Measurements from ENCODE around the gene TRAM2.

Gene TRAM2

DNA sequence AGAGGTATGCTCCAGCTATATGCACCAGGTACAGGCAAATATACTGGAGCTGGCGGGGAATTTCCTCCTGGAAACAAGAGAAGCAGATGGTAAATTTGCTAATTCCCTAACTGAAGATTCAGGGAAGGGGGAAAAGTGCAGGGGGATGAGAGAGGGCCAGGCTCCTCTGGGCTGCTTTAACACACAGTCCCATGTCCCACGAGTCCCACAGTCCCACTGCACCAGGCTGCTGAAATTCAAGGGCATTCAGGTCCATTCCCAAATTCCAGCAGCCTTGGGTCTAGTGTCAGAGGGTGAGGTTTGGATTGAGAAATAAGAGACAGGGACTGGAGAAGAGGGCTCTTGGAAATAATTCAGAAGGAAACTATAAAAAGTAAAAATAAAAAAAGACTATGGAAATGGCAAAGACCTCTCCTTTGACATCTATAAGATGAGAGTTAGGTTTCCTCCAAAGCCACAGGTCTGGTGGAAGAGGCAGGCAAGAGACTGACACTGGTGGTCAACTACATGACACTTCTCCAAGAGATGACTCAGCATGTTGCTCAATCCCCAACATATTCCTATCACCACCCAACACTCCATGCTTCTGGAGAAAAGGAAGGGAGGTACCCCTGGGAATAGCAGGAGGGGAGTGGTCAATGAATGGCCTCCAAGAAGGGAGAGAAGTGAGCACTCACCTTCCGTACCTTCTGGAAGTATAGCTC is 69.2 kb downstream of the TRAM2 start:
- ATAC-seq: no peak

DNA sequence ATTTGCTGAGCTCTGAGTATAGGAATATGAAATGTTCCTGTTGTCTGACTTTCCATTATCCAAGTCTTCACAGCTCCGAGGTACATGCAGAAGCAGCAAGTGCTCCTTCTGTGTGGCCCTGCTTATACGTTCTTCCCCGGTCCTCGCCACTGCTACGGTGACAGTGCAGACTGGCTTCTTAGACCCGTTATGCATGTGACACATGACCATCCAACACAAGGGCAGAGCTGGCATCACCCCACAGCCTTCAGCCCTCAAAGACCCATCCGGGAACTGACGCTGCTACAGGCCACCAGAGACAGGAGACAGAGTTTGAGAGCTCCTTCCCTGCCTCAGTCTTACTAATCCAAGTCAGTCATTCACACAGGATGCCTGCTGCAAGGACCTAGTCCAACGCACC is 70.4 kb downstream of the TRAM2 start:
- ATAC-seq: no peak

DNA sequence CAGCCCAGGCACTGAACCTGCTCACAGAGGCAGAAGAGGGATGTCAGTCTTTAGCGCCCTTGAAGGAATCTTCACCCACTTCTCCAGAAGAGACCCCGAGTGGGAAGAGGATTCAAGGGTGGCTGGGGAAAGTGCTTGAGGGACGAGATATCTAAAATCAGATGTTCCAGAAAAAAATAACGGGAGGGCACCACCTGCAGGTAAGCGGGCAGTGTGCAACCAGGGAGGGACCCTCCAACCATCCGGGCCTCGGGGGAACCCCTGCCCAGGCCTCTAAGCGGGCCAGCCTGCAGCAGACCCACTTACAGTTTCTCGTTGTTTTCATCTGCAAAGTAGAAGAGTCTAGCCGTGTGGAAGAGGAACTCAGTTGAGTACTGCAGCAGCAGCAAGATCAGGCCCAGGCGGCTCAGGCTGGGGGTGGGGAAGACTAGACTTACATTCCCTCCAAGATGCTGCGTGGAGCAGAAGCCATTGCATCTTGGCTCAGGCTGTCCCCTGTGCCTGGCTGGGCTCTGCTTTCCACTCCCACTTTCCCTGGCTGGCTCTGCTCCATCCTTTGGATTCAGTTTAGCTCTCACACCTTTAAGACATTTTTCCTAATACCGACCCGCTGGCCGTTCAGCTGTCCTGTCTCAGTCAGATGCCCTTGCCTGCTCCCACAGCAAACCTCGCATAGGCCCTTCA is 71.0 kb downstream of the TRAM2 start:
- no peak for ATAC-seq

DNA sequence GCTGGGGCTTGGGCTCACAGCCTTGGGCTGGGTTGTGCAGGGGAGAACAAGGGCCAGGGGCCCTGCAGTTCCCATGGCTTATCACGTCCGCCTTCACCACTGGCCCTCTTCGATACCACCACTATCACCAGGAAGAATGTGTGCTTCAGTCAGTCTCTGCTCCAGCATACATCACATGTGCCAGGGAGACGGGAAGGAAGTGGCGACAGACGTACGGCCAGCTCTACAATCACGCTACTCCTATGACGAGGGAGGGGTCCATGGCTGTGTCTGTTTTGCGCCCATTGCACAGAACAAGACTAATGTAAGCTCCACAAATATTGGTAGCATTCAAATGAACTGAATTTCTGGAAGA is 72.1 kb downstream of the TRAM2 start:
- ATAC-seq: no peak

DNA sequence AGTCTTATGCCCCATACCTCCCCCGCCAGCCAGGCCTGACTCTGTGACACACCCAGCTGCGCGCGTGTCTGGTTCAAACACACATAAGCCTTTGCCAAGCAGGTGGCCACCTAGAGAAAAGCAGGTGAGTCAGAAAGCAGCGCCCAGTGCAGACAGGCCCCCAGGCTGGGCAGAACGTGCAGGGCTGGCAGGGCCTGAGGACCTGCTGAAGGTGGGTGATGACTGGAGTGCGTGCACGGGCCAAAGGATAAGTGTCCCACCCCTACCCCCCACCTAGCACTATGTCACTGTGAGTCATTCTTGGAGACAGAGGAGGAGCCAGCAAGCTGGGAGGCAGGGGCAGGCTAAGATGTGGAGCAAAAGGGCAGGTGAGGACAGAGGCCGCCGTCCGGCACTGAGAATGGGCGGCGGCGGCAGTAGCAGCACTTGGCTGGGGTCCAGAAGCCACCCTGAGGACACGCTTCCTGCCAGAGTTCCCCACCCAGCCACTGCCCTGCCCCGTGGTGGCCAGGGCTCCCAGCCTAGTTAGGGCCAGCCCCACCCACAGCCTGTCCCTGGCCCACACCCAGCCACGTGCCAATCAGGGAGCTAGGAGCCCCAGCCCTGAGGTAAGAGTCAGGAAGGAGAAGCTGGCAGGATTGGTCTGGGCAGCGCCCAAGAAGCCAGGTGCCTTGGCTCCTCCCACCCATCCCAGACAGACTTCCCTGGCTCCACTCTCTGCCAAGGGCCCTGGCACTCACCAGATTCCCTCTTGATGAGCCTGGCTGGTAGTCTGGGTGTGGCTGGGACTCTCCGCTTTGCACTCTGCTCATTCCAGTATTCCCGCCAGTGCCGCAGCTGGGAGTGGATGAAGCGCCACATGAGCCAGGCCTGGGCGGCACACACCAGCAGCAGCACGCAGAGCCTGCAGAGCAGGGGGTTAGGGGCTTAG is 72.7 kb downstream of the TRAM2 start:
- no peak for ATAC-seq

DNA sequence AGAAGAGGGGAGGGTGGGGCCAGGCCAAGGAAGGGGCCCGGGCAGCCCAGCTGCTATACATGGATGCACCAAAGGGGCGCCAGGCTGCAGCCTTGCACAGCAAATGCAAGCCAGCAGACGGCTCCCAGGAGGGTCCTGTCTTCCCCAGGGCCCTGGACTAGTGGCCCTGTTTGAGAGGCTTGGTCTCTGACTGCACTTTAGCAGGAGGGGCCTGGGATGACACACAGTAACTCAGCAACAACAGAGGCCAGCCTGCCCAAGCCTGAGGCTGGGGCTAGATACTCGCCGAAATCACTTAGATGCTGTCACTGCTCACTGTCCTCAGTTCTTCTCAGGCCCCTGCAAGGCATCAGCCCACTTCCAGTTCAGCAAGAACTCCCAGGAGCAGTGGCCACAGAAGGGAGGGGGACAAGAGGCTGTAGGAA is 73.5 kb downstream of the TRAM2 start:
- ATAC-seq: no peak

DNA sequence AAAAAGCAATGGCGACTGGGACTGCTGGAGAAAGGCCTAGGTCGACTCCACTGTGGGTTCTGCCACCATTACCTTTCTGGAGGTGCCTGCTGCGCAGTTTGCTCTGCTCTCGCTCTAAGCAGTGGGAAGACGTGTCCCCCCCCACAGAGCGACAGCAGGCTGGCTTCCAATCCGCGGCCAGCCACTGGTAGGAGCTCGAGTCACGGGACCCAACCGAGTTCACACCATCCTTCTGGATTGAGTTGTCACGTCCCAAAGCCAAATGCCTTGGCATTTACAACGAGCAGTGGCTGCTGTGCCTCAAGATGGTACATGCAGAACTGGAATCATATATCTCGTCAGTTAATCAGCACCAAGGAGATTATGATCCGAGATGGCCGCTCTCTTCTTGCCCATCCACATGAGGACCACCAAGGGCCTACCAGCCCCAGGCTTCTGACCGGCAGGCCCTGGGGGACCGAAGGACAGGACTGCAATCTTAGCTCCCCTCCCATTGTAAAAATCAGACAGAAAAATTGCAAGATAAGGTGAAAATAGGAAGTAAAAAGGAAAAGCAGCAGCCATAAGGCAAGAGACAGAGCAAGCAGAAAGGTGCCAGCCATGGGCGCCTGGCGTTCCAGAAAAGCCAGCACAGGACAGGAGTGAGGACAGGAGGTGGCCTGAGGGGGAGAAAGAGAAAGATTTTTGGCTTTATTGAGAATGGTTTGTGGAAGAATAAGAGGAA is 74.4 kb downstream of the TRAM2 start:
- no peak for ATAC-seq

DNA sequence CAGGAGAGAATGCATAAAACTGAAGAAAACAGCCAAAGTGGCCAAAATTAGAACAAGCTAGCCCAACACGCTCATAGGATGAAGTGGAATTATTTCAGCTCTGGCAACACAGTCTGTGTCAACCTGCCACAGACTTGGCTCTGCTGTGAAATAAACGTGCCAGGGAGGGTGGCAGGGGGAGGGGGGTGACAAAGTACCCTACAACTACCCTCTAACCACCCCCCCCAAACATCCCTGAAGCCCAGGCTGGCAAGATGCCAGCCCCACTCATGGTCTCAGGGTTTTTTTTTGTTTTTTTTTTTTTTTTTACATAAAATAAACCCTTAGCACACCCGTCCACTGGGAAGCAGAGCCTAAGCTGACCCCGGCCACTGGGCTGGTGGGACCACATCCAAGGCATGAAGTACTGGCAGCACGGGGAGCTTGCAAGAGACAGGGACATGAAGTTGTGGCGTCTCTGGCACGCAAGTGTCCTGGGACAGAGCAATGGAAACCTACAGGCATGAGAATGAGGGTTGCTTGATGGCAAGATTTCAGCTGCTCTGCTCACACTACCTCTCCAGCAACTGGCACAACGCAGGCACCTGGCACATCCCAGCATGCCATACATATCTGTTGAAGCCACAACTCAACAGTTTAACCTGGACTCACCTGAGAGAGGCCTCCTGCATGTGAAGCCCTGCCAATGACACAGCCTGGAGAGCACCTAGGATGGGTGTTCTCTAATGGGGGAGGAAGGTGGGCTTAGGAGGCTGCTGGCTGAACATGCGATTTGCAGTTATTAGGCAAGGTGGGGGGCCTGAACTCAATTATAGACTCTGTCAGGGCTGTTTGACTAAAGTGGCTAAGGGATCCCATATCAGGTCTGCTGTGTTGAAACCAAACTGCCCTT is 76.4 kb downstream of the TRAM2 start:
- ATAC-seq: no peak

DNA sequence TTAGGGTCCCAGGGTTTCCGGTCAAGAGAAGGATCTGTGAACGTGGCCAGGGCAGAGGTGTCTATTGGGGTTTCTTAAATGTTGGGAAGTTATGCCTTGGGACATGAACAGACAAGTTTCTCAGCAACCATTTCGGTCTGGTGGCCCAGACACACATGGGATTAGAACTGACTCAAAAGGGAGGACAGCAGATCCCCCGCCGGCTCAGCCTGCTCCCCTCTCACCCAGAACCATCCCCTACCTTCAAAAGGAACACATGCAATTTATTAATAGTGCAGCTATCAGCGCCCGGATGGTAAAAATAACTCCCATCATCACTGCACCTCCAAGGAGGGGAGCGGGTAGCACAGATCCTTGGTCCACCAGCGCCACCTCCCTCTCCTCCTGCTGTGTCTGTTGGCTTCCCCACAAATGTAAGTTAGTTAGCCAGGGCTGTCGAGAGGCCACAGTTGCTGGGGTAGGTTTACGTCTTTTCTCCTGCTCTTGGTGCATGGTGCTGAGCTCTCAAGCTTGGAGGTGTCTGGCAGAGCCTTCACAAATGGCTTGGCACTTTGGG is 77.1 kb downstream of the TRAM2 start:
- no peak for ATAC-seq

DNA sequence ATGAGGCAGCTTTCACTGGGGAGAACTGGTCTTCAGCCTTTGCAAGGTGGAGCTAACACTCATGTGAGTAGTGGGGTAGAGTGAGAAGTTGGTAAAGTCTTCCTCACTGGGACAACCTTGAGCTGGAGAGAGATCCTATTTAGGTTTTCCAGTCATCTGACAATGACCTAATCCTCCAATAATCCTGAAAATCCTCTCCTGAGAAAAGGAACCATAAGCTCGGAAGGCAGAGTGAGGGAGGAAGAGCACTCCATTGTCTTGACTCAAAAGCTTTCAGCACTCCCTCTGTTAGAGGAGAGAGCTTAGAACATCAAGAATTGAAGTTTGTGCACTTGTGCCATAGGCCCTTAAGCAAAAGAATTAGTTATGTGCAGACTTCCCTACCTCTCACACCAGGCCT is 77.8 kb downstream of the TRAM2 start:
- no peak for ATAC-seq

DNA sequence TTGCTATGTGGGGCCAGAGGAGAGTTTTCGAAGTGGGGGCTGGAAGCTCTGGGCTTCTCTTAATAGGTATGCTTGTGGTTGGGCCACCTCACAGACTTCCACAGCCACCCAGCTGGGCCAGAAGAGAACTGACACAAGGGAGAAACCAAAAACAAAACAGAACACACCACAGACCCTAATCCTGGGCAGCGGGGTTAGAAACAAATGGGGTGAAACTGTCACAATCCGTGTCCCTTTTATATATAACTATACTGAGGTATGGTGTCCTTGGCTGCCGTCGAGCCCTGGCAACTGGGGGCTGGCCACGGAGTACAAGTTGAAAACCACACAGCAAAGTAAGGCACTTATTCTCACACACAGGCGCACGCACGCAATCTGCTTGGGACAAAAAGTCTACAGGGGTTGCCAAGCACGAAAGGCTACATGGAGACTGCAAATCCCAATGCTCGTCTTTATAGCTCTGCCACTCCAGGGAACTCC is 78.3 kb downstream of the TRAM2 start:
- ATAC-seq: no peak

DNA sequence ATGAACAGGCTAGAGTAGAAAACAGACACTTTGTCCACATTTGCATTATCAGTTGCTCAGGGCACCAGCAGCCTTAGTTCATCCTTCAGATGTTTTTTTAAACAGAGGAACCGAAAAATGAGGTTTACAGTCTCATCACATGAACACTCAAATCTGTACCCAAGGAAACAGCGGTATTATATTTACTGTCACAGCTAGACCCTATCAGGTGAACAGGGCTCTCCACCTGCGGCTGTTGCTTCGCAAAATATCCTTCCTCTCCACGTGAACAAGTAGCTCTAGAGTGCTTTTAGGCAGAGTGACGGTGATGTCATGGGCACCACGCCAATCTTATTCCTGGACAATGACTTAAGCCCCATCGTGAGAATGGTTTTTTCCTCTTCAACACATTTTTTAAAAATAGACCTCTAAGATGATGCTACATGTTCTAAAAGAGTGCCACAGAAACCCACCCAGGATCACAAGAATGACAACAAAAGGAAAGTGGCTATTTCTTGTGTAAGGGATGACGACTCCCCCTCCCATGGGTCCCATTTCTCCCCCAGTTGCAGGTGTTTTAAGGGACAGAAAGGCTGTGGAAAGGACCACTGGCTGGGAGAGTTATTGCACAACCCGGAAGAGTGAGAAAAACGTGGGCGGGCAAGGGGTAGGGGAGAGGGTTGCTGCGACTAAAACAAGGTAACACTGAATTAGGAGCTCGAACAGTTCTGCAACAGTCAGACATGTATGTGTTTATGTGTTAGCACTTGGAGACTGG is 79.0 kb downstream of the TRAM2 start:
- ATAC-seq: peak; percentile 46 to 55

DNA sequence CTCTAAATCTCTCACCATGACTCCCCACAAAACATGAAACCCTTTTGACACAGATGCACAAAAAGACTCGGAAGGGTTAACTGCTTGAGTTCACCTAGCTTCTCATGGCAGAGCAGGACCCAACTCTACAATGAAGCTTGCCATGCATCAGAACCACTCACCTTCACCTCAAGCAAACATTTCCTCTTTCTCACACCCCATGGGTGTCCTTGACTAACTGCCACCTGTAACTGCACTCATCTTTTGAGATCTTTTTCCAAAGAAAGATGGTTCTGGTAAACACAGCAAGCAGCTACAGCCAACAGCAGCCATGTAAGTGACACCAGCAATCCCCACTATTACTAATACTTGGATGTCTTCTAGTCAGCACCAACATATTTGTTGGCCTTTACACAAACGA is 80.2 kb downstream of the TRAM2 start:
- no peak for ATAC-seq

DNA sequence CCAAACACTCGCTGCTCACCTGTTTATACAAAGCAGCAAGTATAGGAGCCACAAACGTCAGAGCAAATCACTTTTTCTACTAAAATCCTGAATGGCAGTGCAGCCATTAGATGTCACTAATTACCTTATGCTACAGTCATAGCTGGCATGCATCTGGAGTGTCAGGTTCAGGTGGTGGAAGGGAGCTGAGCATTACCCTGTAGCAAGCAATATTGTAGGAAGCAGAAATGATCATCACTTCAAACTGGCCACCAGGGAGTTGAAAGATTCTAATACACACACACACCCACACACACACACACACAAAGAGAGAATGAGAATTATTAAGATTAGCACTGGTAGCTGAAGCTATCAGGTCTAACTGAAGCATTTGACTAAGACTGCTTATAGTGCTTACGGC is 80.9 kb downstream of the TRAM2 start:
- ATAC-seq: no peak

DNA sequence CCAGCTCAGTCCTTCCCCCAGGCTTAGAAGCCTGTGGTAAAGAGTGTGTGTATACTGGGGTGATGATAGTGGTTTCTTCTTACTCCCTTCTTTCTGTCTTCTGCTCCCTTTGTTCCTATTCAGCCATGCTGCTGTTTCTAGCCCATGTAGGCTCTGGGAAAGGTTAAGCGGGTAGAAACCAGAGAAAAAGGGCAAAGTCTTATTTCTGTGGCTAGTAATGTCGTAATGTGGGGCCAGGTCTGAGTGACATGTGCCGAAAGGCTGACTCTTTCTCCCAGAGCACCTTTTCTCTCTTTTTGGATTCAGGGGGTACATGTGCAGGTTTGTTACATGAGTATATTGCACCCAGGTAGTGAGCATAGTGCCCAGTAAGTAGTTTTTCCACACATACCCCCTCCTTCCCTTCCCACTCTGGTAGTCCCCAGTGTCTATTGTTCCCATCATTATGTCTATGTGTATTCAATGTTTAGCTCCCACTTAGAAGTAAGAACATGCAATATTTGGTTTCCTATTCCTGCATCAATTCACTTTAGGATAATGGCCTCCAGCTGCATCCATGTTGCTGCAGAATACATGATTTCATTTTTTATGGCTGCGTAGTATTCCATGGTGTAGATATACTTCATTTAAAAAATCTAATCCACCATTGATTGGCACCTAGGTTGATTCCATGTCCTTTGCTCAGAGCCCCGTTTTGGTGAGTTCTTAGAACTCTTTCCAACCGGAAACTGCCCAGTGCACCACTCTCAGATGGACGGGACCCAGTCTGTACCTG is 82.4 kb downstream of the TRAM2 start:
- ATAC-seq: no peak

DNA sequence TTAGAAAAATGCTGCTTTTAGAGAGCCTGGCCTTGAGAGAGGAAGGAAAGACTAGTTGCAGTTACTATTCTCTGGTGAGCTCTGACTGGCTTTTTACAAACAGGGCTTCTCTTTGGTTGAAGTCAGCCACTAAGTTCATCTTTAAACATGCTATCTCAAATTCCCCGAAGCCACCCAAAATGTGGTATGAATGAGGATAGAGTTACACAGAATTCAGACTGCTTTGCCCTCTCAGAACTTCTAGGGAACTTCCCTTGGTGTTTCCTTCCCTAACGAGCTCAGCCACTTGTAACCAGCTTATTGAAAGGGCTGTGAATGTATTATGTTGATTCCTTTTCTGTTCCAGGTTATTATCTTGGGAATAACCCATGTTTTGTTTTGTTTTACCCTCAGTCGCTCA is 83.2 kb downstream of the TRAM2 start:
- peak; percentile 21 to 30 for ATAC-seq

DNA sequence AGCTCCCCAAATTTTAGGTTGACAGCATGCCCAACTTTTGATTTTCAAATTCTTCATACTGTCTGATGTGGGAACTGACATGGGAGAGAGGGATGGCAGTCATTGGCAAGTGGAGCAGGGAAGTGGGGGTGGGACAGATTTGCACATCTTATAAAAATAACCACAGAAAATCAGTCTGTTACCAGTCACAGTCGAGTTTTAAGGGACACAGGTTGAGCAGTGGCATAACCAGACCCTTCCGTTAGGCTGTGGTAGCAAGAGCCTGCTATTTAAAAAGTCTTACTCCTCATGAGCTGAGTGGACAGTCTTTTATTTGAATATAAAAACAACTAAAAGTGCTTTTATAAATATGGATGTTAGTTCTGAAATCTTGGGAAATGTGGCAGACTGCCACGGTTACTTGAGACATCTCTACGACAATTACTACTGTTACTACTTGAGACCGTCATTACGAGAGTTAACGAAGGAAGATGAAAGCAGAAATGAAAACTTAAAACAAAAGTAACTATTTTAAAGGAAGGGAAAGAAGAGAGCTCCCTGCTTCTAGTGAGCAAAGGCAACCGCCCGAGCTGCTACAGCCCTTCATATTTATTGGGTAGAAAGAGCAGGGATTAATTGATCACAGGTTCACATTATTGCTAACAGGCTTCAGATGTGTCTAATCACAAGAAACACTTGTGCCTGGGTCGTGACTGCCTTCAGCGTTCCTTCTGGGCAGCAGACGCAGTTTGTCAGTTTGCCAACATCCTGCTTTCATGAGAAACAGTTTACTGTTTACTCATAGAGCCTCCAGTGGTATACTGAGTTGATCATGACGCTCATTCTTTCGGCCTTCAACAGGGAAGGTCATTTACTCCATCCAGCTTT is 85.4 kb downstream of the TRAM2 start:
- ATAC-seq: no peak

DNA sequence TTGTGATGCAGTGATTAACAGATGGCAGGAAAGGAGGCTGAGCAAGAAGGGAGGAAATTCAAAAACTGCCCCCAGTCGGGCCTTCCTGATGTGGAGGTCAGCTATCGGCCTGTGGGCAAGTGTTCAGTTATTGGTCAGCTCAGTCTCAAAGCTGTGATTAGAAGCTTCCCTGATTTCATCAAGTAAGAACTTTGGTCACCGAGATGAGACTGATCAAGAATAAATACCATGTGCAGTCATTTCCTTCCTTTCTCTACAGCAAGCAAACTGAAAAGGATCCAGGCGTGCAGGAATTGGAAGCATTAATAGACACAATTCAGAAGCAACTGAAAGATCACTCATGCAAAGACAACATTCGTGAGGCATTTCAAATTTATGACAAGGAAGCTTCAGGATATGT is 87.0 kb downstream of the TRAM2 start:
- no peak for ATAC-seq

DNA sequence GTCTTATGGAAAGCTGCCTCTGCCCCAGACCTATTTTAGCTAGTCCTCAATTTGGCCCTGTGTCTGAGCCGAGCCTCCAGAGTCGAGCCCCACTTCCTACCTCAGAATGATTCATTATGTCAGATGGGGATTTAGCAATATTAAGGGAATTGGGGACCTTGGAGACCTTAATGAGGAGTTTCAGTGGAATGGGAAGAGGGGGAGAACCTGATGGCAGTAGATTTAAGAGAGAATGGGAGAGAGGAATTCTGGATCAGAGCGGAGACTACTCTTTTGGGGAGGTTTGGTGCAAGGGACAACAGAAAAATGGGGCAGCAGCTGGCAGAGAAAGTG is 93.2 kb downstream of the TRAM2 start:
- no peak for ATAC-seq

Measured in activated CD4-positive, CD25-positive, alpha-beta regulatory T cell treated with anti-CD3 and anti-CD28 coated beads, Interleukin-2, amount 50 U/mL, for 24 hours (primary cell).